Natural killer cell (primary cell): ENCODE results near the gene HSPBP1. TPM values are rescaled to one million over a fixed set of nuclear protein-coding genes. Genes with fewer than 3 reads are reported as not detected.

Experiments used
- ATAC-seq, 3 donors: fragments of 150-1000 bp in 2 of 3; fragments of 200-7000 bp in 1 of 3; cut with Tn5 transposase; 1 replicate in 1 of 3; 2 replicates in 2 of 3; pipeline ENCODE4 v1.10.0; 2021; ENCODE audit warnings: mild to moderate bottlenecking in 2 of 3, moderate library complexity in 2 of 3
- DNase-seq, 2 donors: peaks; one replicate each; pipeline versions ENCODE4 v3.0.0 to v3.0.0-alpha.2; 2013 to 2021; ENCODE audit warnings: mixed read lengths in 1 of 2
- H3K27ac ChIP-seq: one replicate; pipeline ENCODE4 v1.5.1; 2013; ENCODE audit warnings: mild to moderate bottlenecking, low read length
- H3K27me3 ChIP-seq: one replicate; pipeline ENCODE4 v1.6.1; 2013; ENCODE audit warnings: low read length; ENCODE audit not compliant: control insufficient read depth, insufficient read depth
- H3K36me3 ChIP-seq: one replicate; pipeline ENCODE4 v1.6.1; 2013; ENCODE audit warnings: low read length; ENCODE audit not compliant: control insufficient read depth, insufficient read depth
- H3K4me1 ChIP-seq: one replicate; pipeline ENCODE4 v1.6.1; 2013; ENCODE audit warnings: low read length; ENCODE audit not compliant: control insufficient read depth, insufficient read depth
- H3K4me3 ChIP-seq: one replicate; pipeline ENCODE4 v1.5.1; 2013; ENCODE audit warnings: low read length
- H3K9me3 ChIP-seq: one replicate; pipeline ENCODE4 v1.6.1; 2013; ENCODE audit warnings: low read length; ENCODE audit not compliant: control insufficient read depth, insufficient read depth
- H3K27ac Mint-ChIP-seq, 2 donors: one replicate each; pipeline ENCODE4 v1.8.0; 2022; ENCODE audit warnings: mild to moderate bottlenecking in 2 of 2, mixed read lengths in 2 of 2, moderate library complexity in 1 of 2
- H3K27me3 Mint-ChIP-seq, 2 donors: one replicate each; pipeline ENCODE4 v1.8.0; 2022; ENCODE audit warnings: low read depth in 2 of 2, mixed read lengths in 2 of 2
- H3K36me3 Mint-ChIP-seq: one replicate; pipeline ENCODE4 v1.8.0; 2022; ENCODE audit warnings: mixed read lengths
- H3K4me1 Mint-ChIP-seq, 2 donors: one replicate each; pipeline ENCODE4 v1.8.0; 2022; ENCODE audit warnings: mixed read lengths in 2 of 2
- H3K4me3 Mint-ChIP-seq: one replicate; pipeline ENCODE4 v1.8.0; 2022; ENCODE audit warnings: mild to moderate bottlenecking, moderate library complexity, mixed read lengths
- H3K9me3 Mint-ChIP-seq, 2 donors: one replicate each; pipeline ENCODE4 v1.8.0; 2022; ENCODE audit warnings: mixed read lengths in 2 of 2
- CTCF ChIP-seq: fragments of 200-600 bp; IDR thresholded peaks from one replicate; pipeline ENCODE4 v1.8.0; 2022; ENCODE audit warnings: antibody characterized with exemption
- WGBS: methylation state at CpG from one replicate; pipeline ENCODE4 v1.1.7; 2013; ENCODE audit warnings: missing lambda C conversion rate; ENCODE audit not compliant: insufficient coverage; 5-methylcytosine and 5-hydroxymethylcytosine counted together
- intact Hi-C: fragments of 100-400 bp; cut with micrococcal nuclease; formaldehyde crosslinking; loops from one replicate; pipeline ENCODE4 v1.14.2; 2022
- total RNA-seq, 4 donors: library from RNA; stranded (reverse); fragments of 120-200 nt in 1 of 4; gene quantifications; one replicate each; pipeline versions ENCODE4 v1.2.3 to v1.2.4, GENCODE V29; 2013 to 2022

HSPBP1 gene
- total RNA-seq, 3 donors from 2014 or later (not counting 1 experiment from before 2014, with no cell fraction given), result 17.1 to 19.5 (median 18.5) TPM

- DNase-seq, result no peak
- intact Hi-C loops, result no loop called here
- peak overlapping the region in 1 of 2 donors; percentile 71 for H3K27ac Mint-ChIP-seq
- H3K4me1 Mint-ChIP-seq, result peaks cover 17 to 21% of the 10 kb centered on the region in 2 donors
- Histone ChIP-seq H3K36me3 (no peaks in the 10 kb centered on the region), H3K27ac (no peak overlapping the region), H3K4me3 (no peak overlapping the region), H3K4me1 (peaks cover 12% of the 10 kb centered on the region), H3K27me3 (no peaks in the 10 kb centered on the region), H3K9me3 (no peaks in the 10 kb centered on the region)
- ATAC-seq, result no peak
- peaks cover 0 to 7% of the 10 kb centered on the region in 2 donors for H3K27me3 Mint-ChIP-seq
- H3K4me3 Mint-ChIP-seq, result peak overlapping the region; percentile 35
- TF ChIP-seq CTCF, result no peak
- H3K9me3 Mint-ChIP-seq, result no peaks in the 10 kb centered on the region
- H3K36me3 Mint-ChIP-seq, result no peaks in the 10 kb centered on the region
- 84% methylated on average over 18 of the region's 18 CpGs for WGBS
These were observed 5.5 kb upstream of the HSPBP1 start for GRCh38 chr19:55285229-55285890.

- 79% methylated on average over 7 of the region's 16 CpGs for WGBS
- H3K4me3 Mint-ChIP-seq, result peak overlapping the region; percentile 35
- H3K36me3 Mint-ChIP-seq, result no peaks in the 10 kb centered on the region
- H3K36me3 ChIP-seq, result no peaks in the 10 kb centered on the region
- ATAC-seq (no peak), DNase-seq (no peak)
- no peaks in the 10 kb centered on the region for H3K9me3 ChIP-seq
- no peaks in the 10 kb centered on the region for H3K9me3 Mint-ChIP-seq
- peaks cover 0 to 7% of the 10 kb centered on the region in 2 donors for H3K27me3 Mint-ChIP-seq
- H3K27ac ChIP-seq, result no peak overlapping the region
- H3K27me3 ChIP-seq, result no peaks in the 10 kb centered on the region
- H3K4me1 Mint-ChIP-seq, result peaks cover 25 to 28% of the 10 kb centered on the region in 2 donors
- peak overlapping the region in 1 of 2 donors; percentile 71 for H3K27ac Mint-ChIP-seq
- H3K4me3 ChIP-seq, result no peak overlapping the region
- H3K4me1 ChIP-seq, result peaks cover 17% of the 10 kb centered on the region
- intact Hi-C loops, result no loop called here
- no peak for TF ChIP-seq CTCF
These were observed 4.6 kb upstream of the HSPBP1 start for GRCh38 chr19:55284405-55285058.

GRCh38 chr19:55283548-55284377 lies 3.9 kb upstream of the HSPBP1 start, which contains the start of gene BRSK1:
BRSK1 (plus strand) TSS chr19:55283997; CDS start chr19:55284443, 446 bp downstream.
- Histone ChIP-seq H3K27ac (no peak within 1 kb of the TSS), H3K9me3 (no peaks in the 10 kb centered on the region), H3K4me3 (no peak within 1 kb of the TSS), H3K27me3 (no peaks in the 10 kb centered on the region), H3K36me3 (no peaks in the 10 kb centered on the region), H3K4me1 (peaks cover 23% of the 10 kb centered on the region)
- 13% methylated on average over 27 of the region's 44 CpGs for WGBS
- ATAC-seq (no peak), DNase-seq (peak; percentile 31 to 67)
- peaks cover 28 to 32% of the 10 kb centered on the region in 2 donors for H3K4me1 Mint-ChIP-seq
- peak within 1 kb of the TSS; percentile 69 for H3K4me3 Mint-ChIP-seq
- peaks cover 0 to 7% of the 10 kb centered on the region in 2 donors for H3K27me3 Mint-ChIP-seq
- TF ChIP-seq CTCF, result no peak
- intact Hi-C loops, result no loop called here
- H3K36me3 Mint-ChIP-seq, result no peaks in the 10 kb centered on the region
- H3K9me3 Mint-ChIP-seq, result no peaks in the 10 kb centered on the region
- peak within 1 kb of the TSS; percentile 32 to 71 for H3K27ac Mint-ChIP-seq
